ENCODE results near the gene LASP1NB.

GRCh38 chr17:38888842-38889241 is 36.6 kb upstream of the LASP1NB start:
- no peak for TF ChIP-seq SIN3A (IDR thresholded peaks at IDR 0.05; ENCODE audit: borderline replicate concordance, insufficient read depth, low read depth, low read length)
- no peak for TF ChIP-seq REST (IDR thresholded peaks at IDR 0.05; ENCODE audit: insufficient read depth in 1 of 2, low read depth in 2 of 2, low read length in 1 of 2)
- TF ChIP-seq CTCF (IDR thresholded peaks at IDR 0.05) = no peak
- TF ChIP-seq TCF7L2 (IDR thresholded peaks at IDR 0.05; ENCODE audit: low read depth, low read length) = no peak

Data from Panc1 (cell line).